Amniotic stem cell (primary cell): ENCODE measurements around the gene KRTAP5-10.
"Not testable (repeated sequence)": the region's sequence is repeated elsewhere in the genome, so short reads cannot be mapped to it uniquely, and the experiment has no call there.

Source experiments
- DNase-seq: peaks from one replicate; lab custom pipeline; 2025; lab: John Stamatoyannopoulos, UW

The KRTAP5-10 gene

DNA sequence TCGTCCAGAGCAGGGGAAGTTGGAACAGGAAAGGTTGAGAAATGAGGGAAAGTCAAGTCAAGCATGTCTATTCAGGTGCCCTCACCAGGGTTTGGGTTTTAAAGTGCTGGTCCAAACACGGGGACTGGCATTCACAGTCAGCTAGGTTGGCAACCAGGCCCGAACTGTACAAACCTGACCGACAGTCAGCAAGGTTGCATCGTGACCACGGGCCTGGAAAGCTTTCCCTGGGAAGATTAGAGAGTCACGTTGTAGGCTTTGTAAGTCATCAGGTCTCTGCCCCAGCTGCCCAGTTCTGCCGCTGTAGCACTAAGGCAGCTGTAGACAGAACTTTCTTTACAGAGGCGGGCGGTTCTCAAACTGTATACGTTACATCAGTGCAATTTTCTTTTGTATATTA lies 7.4 kb downstream of the KRTAP5-10 start:
- DNase-seq = no peak

- DNase-seq = no peak
These were observed 9.1 kb downstream of the KRTAP5-10 start for GRCh38 chr11:71574418-71574817.

DNA sequence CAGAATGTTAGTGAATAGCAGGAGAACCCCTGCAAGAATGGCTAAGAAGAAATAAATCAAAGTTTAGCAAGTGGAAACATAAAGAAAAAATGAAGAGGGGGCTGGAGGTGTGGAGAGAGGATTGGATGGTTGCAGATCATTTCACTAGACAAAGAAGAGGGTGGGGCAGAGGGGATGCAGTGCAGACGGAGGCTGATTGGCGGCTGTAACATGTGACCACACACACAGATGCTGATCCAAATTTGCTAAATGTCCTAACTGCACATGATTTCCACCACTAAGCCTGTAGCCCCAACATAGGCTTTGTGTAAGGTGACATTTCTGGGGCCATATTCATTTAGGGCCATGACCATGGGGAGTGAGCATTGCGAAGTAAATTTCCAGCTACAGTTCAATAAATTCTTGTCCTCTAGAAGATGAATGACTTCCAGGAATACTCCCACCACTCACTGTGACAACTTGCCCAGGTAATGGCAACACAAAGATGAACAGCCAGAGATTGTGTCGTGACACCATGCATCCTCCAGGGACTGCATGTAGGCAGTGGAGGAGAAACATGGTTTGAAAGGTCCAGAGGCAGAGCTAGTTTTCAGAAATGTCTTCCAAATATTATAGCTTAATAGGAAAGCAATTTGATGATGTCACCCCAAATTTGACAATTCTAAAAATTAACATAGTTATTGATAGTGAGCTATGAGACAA lies 10.5 kb downstream of the KRTAP5-10 start:
- no peak for DNase-seq

DNA sequence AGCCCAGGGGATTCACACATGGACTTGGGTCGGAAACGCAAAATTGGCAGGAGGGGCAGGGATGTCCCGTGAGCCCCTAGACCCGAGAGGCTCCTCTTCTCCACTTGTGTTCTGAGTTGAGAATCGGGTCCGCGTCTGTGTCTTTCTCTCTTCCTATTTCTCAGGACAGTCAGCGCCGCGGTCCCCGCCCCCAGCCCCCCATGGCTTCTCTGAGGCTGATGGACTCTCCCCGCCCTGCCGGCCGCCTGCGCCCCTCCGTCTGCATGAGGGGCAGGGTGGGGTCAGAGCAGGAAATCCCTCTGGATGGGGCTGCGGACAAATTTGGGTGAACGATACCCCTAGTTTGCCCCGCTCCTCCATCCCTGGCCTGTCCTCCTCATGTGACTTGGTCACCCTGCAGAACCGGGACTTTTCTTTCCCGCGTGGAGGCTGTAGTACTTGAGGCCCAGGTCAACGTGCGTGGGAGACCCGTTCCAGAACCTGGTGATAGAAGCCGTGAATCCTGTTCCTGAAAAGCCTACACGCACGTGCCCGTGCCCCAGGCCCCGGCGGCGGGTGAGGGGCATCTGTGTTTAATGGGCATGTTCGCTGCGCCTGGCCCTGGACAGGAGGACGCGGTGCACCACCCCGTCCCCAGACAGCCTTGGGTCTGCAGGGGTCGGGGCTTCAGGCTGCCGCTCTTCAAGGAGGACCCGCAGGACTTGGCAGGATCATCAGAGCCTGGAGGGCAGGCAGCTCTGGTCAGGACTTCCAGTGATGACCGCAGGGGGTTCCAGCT lies 11.5 kb downstream of the KRTAP5-10 start:
- not testable (repeated sequence) for DNase-seq

GRCh38 chr11:71577469-71578004 lies 12.2 kb downstream of the KRTAP5-10 start:
- DNase-seq = no peak

GRCh38 chr11:71579513-71579912 lies 14.2 kb downstream of the KRTAP5-10 start:
- not testable (repeated sequence) for DNase-seq

- DNase-seq = peak; percentile 8
These were observed 15.0 kb downstream of the KRTAP5-10 start for GRCh38 chr11:71580057-71581003.

- no peak for DNase-seq
These were observed 16.5 kb downstream of the KRTAP5-10 start for GRCh38 chr11:71581826-71582225.

DNA sequence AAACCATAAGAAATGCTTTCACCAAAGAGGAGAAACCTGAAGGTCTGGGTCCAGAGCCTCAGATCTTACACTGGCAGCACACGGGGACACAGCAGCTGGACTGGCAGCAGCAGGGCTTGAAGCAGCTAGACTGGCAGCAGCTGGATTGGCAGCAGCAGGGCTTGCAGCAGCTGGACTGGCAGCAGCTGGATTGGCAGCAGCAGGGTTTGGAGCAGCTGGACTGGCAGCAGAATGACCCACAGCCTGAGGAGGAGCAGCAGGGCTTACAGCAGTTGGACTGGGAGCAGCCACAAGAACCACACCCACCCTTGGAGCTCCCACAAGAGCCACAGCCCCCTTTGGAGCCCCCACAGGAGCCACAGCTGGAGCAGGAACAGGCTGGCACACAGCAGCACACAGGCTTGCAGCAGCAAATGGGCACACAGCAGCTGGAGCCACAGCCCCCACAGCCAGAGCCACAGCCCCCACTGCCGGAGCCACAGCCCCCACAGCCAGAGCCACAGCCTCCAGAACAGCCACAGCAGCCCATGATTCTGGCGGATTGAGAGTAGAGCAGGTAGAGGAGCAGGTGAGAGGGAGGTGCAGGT lies 17.0 kb downstream of the KRTAP5-10 start, which contains the start of gene KRTAP5-11:
Gene KRTAP5-11 (minus strand): TSS at position 567 of the 587 bp plus-strand sequence. CDS start 38 bp downstream, at position 529.
- no peak for DNase-seq

DNA sequence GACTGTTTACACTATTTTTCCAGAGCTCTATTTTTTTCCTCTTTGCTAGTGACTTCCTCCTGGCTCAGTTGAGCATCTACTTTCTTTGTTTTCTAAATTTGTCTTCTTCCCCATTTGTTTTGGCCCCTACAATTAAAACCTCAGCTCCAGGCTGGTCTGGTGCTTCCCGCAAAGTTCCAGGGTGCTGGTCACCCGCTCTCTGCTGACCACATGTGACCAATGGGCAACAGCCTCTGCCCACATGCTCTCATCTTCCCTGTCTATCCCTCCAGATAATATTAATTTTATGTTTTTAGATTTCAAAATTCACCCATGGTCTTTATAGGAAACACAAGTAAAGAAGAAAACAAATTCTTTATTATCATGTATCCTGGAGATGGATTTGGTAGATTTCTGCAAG lies 17.6 kb downstream of the KRTAP5-10 start:
- not testable (repeated sequence) for DNase-seq

DNA sequence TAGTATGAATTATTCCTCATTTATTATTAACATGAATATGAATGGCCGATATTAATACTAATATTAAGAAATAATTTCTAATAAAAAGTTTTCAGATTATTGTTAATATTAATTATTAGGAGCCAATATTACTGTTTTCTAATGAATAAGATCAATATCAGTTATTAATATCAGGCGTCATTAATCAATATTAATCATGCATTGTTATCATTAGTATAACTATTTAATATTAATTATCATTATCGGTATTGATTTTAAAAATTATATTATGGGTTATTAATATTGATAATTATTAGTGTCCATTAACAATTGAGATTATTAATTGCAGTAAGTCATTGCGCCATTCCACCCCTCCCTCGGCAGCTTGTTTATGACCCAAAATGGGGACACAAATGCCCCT lies 20.3 kb downstream of the KRTAP5-10 start:
- DNase-seq = not testable (repeated sequence)

DNA sequence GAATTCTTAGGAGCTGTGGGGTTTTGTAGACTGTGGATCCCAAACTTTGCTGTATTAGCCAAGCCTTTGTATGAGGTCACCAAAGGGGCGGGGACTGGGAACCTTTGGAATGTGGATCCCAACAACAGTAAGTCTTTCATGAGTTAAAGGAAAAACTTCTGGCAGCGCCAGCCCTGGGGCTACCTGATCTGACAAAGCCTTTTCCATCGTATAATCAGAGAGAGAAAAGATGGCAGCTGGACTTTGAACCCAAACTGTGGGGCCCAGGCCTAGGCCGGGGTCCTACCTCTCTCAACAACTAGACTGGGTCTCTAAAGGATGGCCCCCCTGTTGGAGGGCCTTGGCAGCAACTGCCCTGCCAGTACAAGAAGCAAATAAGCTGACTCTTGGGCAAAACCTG lies 23.0 kb downstream of the KRTAP5-10 start:
- not testable (repeated sequence) for DNase-seq

- not testable (repeated sequence) for DNase-seq
These were observed 23.6 kb downstream of the KRTAP5-10 start for GRCh38 chr11:71588822-71589545.

DNA sequence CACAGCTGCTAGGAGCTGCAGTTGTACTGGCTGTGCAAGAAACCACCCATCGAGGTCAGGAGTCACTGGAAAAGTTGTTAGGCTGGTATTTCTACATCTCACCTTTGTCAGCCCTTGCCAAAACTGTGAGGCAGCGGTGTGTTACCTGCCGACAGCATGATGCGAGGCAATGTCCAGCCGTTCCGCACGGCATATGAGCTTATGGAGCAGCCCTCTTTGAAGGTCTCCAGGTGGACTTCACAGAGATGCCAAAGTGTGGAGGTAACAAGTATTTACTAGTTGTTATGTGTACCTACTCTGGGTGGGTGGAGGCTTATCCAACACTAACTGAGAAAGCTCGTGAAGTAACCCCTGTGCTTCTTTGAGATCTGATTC lies 24.2 kb downstream of the KRTAP5-10 start:
- DNase-seq = not testable (repeated sequence)

GRCh38 chr11:71603221-71603620 lies 37.9 kb downstream of the KRTAP5-10 start:
- not testable (repeated sequence) for DNase-seq

DNA sequence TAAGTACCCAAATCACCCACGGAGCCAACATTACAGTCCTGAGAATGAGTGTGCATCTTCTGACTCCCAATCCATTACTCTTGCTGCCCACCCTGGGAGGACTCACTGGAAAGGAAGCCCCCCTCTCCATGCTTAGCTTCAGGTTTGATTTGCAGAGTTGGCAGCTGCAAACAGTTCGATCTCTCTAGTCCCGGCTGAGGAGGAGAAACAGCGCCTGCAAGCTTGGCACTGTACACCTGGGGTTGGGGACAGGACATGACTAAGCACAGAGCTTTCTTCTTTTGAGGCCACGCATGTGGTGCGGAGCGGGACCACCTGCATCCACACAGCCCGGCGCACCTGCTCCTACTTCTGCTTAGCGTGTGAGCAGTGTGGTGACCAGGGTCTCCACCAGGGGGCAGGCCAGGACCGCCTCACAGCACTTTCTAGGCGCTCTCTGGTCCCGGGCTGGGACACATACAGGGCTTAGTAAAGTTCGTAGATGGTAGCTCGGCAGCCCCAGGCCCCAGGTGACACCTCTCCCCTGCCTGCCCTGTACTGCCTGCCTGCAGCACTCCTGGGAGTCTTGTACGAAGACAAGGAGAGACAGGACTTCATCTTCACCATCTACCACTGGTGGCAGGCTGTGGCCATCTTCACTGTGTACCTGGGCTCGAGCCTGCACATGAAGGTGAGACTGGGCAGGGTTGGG lies 39.6 kb downstream of the KRTAP5-10 start:
- not testable (repeated sequence) for DNase-seq

GRCh38 chr11:71606853-71607519 lies 41.6 kb downstream of the KRTAP5-10 start:
- DNase-seq = not testable (repeated sequence)

- DNase-seq = not testable (repeated sequence)
These were observed 42.3 kb downstream of the KRTAP5-10 start for GRCh38 chr11:71607520-71608216.

DNA sequence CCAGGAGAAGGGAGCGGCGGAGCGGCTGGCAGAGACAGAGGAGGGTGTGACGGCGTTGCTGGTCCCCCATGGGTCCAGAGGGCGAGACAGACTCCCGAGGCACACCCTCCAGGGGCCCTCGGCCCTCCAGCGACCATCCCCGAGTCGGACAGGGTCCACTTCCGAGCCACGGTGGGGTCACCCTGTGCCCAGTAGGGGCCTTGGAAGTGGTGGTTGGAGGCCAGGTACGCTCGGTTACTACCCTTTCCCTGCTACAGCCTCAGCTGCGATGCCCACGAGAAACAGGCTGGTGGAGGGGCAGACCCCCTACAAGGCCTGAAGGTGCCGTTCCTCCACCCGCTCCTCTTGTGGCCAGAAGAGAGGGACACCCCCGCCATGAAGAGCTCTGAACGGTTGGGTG lies 42.9 kb downstream of the KRTAP5-10 start:
- DNase-seq = not testable (repeated sequence)
